ENCODE data around the gene DIAPH1.
A peak's percentile ranks its signal among the peaks of the same experiment; 100 is the strongest.

Gene DIAPH1

GRCh38 chr5:141525653-141526052 lies 93.1 kb downstream of the DIAPH1 start:
- Histone ChIP-seq H3K27me3 (replicated peaks; ENCODE audit: insufficient read depth, low read length) (no peaks in the 10 kb centered on the region), H3K27ac (ENCODE audit: low read length) (peak overlapping the region; percentile 37; the same call in 1 of the 2 replicates), H3K9me2 (replicated peaks; ENCODE audit: insufficient read depth, low read length) (no peaks in the 10 kb centered on the region), H3K4me2 (ENCODE audit: low read depth, low read length) (0 out of 2 replicates have a peak overlapping the region, but pooled peaks have one; percentile 3), H2AFZ (ENCODE audit: low read length) (no peak overlapping the region), H3K4me3 (ENCODE audit: low read length) (no peak overlapping the region), H3K9ac (ENCODE audit: low read length) (no peak overlapping the region), H3K4me1 (ENCODE audit: low read length) (peaks cover 32% of the 10 kb centered on the region), H4K20me1 (ENCODE audit: insufficient read depth, low read length) (no peaks in the 10 kb centered on the region), H3K79me2 (ENCODE audit: low read length) (0 out of 2 replicates have a peak, but pooled peaks cover 5% of the 10 kb centered on the region), H3K9me3 (replicated peaks; ENCODE audit: insufficient read depth, low read length) (no peaks in the 10 kb centered on the region), H3F3A (ENCODE audit: insufficient read depth, low read length) (peaks cover 12% of the 10 kb centered on the region), H3K36me3 (replicated peaks; ENCODE audit: insufficient read depth, low read length) (no peaks in the 10 kb centered on the region; the same call in none of the 2 replicates)
- no peak for DNase-seq
- TF ChIP-seq EZH2phosphoT487 (IDR thresholded peaks at IDR 0.05; ENCODE audit: low read length) (no peak), EZH2 (optimal IDR thresholded peaks at IDR 0.05; ENCODE audit: low read depth, low read length) (no peak), CTCF (IDR thresholded peaks at IDR 0.05; ENCODE audit: low read length) (no peak)

GRCh38 chr5:141524604-141525597 lies 93.9 kb downstream of the DIAPH1 start:
- Histone ChIP-seq H3F3A (ENCODE audit: insufficient read depth, low read length) (peaks cover 12% of the 10 kb centered on the region), H3K4me2 (ENCODE audit: low read depth, low read length) (peak overlapping the region; percentile 3; the same call in 1 of the 2 replicates), H3K27me3 (replicated peaks; ENCODE audit: insufficient read depth, low read length) (no peaks in the 10 kb centered on the region), H3K4me1 (ENCODE audit: low read length) (peaks cover 32% of the 10 kb centered on the region), H3K9me3 (replicated peaks; ENCODE audit: insufficient read depth, low read length) (no peaks in the 10 kb centered on the region), H3K36me3 (replicated peaks; ENCODE audit: insufficient read depth, low read length) (no peaks in the 10 kb centered on the region; the same call in none of the 2 replicates), H3K9me2 (replicated peaks; ENCODE audit: insufficient read depth, low read length) (no peaks in the 10 kb centered on the region), H3K27ac (ENCODE audit: low read length) (peak overlapping the region; percentile 37; the same call in 1 of the 2 replicates), H3K9ac (ENCODE audit: low read length) (no peak overlapping the region), H4K20me1 (ENCODE audit: insufficient read depth, low read length) (no peaks in the 10 kb centered on the region), H2AFZ (ENCODE audit: low read length) (no peak overlapping the region), H3K79me2 (ENCODE audit: low read length) (0 out of 2 replicates have a peak, but pooled peaks cover 5% of the 10 kb centered on the region), H3K4me3 (ENCODE audit: low read length) (no peak overlapping the region)
- TF ChIP-seq CTCF (IDR thresholded peaks at IDR 0.05; ENCODE audit: low read length) (peak; percentile 100), EZH2 (optimal IDR thresholded peaks at IDR 0.05; ENCODE audit: low read depth, low read length) (no peak)
- peak; percentile 73 for DNase-seq

DNA sequence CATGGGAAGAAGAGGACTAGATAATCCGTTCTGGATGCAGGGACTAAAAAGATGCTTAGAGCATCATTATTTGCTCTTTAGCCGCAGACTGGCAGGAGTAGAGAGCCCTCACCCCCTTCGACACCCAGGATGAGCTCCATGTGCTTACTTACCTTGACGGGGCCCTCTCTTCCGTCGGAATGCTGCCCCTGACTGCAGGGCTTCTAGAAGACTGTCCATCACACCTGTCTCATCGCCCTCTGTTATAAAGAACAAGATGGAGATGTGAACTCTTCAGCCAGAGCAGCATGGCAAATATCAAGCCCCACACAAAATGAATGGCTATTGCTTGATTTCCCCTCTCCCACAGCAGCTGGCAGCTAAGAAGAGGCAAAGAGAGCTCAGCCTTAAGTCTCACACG lies 94.8 kb downstream of the DIAPH1 start:
- Histone ChIP-seq H3F3A (ENCODE audit: insufficient read depth, low read length) (peaks cover 12% of the 10 kb centered on the region), H3K4me2 (ENCODE audit: low read depth, low read length) (no peak overlapping the region), H3K9ac (ENCODE audit: low read length) (no peak overlapping the region), H3K9me3 (replicated peaks; ENCODE audit: insufficient read depth, low read length) (no peaks in the 10 kb centered on the region), H3K79me2 (ENCODE audit: low read length) (0 out of 2 replicates have a peak, but pooled peaks cover 5% of the 10 kb centered on the region), H3K4me3 (ENCODE audit: low read length) (no peak overlapping the region), H2AFZ (ENCODE audit: low read length) (no peak overlapping the region), H3K9me2 (replicated peaks; ENCODE audit: insufficient read depth, low read length) (no peaks in the 10 kb centered on the region), H3K4me1 (ENCODE audit: low read length) (peaks cover 32% of the 10 kb centered on the region), H3K27ac (ENCODE audit: low read length) (no peak overlapping the region), H4K20me1 (ENCODE audit: insufficient read depth, low read length) (no peaks in the 10 kb centered on the region), H3K27me3 (replicated peaks; ENCODE audit: insufficient read depth, low read length) (no peaks in the 10 kb centered on the region), H3K36me3 (replicated peaks; ENCODE audit: insufficient read depth, low read length) (no peaks in the 10 kb centered on the region; the same call in none of the 2 replicates)
- DNase-seq: no peak
- no peak for TF ChIP-seq EZH2 (optimal IDR thresholded peaks at IDR 0.05; ENCODE audit: low read depth, low read length)
- no peak for TF ChIP-seq EZH2phosphoT487 (IDR thresholded peaks at IDR 0.05; ENCODE audit: low read length)
- TF ChIP-seq CTCF (IDR thresholded peaks at IDR 0.05; ENCODE audit: low read length): no peak
